ENCODE results near the gene GPD1L.

Gene GPD1L

DNA sequence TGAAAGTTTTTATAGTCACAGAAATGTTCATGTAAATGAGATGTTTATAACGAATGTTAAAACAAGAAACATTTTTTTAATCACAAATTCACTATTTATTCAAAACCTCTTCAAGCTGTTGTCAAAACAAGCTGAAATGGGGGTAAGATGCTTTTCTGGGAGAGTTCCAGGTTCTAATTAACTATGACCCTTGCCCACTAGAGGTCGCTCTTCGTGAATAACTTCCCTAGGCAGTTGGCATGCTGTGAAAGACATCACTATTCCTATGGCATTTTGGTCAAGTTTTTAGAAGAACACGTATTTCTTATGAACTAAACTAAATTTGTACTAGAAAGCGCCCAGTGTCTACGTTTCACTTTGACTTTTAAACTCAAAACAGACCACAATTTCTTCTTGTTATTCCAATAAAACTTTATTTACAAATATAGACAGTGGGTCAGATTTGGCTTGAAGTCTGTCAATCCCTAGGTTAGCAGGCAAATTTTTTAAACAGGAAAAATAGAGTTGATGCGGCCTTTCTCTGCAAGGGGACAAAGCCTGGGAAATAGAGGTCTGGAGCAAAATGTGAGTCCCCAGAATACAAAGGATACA is 69.3 kb downstream of the GPD1L start:
- ATAC-seq, result peak; percentile 26; the same call in 1 of the 3 replicates
- no peak for TF ChIP-seq SNAI2 (CRISPR knock-in tag; IDR thresholded peaks at IDR 0.05)
- TF ChIP-seq, protein P1, sequence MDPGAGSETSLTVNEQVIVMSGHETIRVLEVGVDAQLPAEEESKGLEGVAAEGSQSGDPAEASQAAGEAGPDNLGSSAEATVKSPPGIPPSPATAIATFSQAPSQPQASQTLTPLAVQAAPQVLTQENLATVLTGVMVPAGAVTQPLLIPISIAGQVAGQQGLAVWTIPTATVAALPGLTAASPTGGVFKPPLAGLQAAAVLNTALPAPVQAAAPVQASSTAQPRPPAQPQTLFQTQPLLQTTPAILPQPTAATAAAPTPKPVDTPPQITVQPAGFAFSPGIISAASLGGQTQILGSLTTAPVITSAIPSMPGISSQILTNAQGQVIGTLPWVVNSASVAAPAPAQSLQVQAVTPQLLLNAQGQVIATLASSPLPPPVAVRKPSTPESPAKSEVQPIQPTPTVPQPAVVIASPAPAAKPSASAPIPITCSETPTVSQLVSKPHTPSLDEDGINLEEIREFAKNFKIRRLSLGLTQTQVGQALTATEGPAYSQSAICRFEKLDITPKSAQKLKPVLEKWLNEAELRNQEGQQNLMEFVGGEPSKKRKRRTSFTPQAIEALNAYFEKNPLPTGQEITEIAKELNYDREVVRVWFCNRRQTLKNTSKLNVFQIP (CRISPR knock-in tag; IDR thresholded peaks at IDR 0.05; ENCODE audit: borderline replicate concordance, low read depth), result no peak
- no peak for TF ChIP-seq ZNF565 (CRISPR knock-in tag; conservative IDR thresholded peaks at IDR 0.05; ENCODE audit: low read depth)
- TF ChIP-seq OSR1 (CRISPR knock-in tag; IDR thresholded peaks at IDR 0.05), result no peak
- no peak for TF ChIP-seq ARNTL (CRISPR knock-in tag; IDR thresholded peaks at IDR 0.05; ENCODE audit: borderline replicate concordance, low read depth)
- no peak for TF ChIP-seq PATZ1 (CRISPR knock-in tag; IDR thresholded peaks at IDR 0.05; ENCODE audit: borderline replicate concordance)
- TF ChIP-seq ZNF8 (CRISPR knock-in tag; IDR thresholded peaks at IDR 0.05), result no peak
- no peak for TF ChIP-seq ZC3H10 (CRISPR knock-in tag; IDR thresholded peaks at IDR 0.05)
- TF ChIP-seq ESRRG (CRISPR knock-in tag; IDR thresholded peaks at IDR 0.05), result no peak
- no peak for TF ChIP-seq TCF4 (CRISPR knock-in tag; IDR thresholded peaks at IDR 0.05; ENCODE audit: borderline replicate concordance)
- no peak for TF ChIP-seq CSDC2 (CRISPR knock-in tag; IDR thresholded peaks at IDR 0.05)
- TF ChIP-seq GLIS3 (CRISPR knock-in tag; IDR thresholded peaks at IDR 0.05), result no peak
- no peak for TF ChIP-seq TOX (CRISPR knock-in tag; IDR thresholded peaks at IDR 0.05; ENCODE audit: borderline replicate concordance)
- TF ChIP-seq ISL1 (CRISPR knock-in tag; IDR thresholded peaks at IDR 0.05), result no peak
- TF ChIP-seq, protein P2, sequence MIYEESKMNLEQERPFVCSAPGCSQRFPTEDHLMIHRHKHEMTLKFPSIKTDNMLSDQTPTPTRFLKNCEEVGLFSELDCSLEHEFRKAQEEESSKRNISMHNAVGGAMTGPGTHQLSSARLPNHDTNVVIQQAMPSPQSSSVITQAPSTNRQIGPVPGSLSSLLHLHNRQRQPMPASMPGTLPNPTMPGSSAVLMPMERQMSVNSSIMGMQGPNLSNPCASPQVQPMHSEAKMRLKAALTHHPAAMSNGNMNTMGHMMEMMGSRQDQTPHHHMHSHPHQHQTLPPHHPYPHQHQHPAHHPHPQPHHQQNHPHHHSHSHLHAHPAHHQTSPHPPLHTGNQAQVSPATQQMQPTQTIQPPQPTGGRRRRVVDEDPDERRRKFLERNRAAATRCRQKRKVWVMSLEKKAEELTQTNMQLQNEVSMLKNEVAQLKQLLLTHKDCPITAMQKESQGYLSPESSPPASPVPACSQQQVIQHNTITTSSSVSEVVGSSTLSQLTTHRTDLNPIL (CRISPR knock-in tag; IDR thresholded peaks at IDR 0.05; ENCODE audit: low read depth), result no peak
- TF ChIP-seq ZFP3 (CRISPR knock-in tag; IDR thresholded peaks at IDR 0.05), result no peak

DNA sequence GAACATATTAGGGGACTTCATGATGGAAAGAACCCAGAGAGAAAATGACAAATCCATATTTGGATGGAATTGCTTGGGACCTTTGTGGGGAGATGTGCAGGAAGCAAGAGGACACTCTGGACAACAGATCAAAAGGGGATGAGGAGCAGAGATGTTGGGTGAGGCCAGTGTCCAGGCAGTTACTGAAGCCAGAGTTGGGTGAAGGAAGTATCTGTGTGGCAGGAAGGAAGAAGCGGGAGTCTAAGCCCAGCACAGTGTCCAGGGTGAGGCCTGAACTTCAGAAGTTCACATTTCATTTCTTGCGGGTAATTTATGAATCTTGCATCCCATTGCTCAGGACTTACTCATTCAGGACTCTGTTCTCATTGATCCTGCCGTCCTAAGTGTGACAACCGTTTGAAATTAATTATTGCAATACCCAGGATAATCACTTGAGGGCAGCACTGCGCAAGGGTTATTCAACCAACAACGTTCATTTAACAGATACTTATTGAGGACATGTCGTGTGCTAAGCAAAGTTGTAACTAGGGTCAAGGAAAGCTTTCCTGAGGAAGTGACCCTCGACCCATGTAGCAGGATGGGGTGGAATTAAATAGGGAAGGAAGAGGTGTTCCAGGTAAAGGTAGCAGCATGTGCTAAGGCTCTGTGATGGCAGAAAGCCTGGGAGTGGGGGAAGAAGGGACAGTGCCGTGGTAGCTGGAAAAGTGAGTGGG is 70.7 kb downstream of the GPD1L start:
- ATAC-seq, result peak; percentile 57
- TF ChIP-seq GLIS3 (CRISPR knock-in tag; IDR thresholded peaks at IDR 0.05), result no peak

DNA sequence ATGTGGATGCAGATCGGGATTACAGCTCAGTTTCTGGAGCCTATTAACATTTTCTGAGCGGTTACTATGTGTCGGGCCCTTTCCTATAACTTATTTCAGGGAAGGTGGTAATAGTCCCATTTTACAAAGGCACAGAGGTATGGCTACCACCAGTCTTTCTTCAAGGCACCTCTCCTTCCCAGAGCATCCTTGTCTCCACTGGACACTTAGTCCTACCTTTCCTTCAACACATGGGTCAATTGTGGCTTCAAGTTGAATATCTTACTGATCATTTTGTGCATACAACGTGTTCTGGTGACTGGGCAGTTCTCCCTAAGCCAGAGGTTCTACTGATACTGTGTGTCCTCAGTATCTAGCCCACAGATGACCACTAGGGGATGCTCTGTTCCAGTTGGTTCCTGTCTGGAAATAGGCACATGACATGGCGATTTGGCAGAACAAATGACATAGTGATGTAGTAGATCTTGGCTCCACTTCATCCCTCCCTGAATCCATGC is 71.3 kb downstream of the GPD1L start:
- ATAC-seq, result peak; percentile 93
- no peak for TF ChIP-seq ISL1 (CRISPR knock-in tag; IDR thresholded peaks at IDR 0.05)
- TF ChIP-seq ZC3H10 (CRISPR knock-in tag; IDR thresholded peaks at IDR 0.05), result no peak
- no peak for TF ChIP-seq ZFP3 (CRISPR knock-in tag; IDR thresholded peaks at IDR 0.05)

DNA sequence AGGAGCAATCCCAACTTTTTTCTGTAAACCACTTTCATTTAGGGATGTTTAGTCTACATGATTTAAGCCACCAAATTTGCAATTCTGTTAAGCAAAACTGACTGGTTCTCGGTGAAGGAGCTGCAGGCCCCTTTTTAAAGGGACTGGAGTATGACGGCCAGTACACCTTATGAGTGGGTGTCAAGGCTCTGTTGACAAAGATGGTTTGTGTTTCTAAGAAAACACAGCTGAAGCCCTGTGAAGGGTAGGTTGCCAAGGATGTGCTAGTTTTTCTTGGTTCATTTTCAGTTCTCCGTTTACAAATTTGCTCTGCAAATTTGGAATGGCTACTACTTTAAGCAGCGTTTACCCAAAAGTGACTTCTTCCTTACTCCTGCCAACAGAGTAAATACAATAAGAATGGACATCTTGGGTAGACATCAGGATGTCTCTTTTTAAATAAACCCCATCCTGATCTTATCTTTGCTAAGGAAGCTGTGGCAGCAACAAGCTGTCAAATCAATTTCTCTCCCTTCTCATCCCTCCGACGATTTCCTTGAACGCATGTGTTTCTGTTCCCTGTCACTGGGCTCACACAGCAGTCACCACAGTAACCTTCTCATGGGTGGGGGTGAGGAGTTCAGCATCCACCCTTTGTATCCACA is 73.8 kb downstream of the GPD1L start:
- no peak for TF ChIP-seq TSHZ2 (CRISPR knock-in tag; IDR thresholded peaks at IDR 0.05)
- no peak for TF ChIP-seq TOX (CRISPR knock-in tag; IDR thresholded peaks at IDR 0.05; ENCODE audit: borderline replicate concordance)
- no peak for TF ChIP-seq ZNF70 (CRISPR knock-in tag; IDR thresholded peaks at IDR 0.05)
- TF ChIP-seq ISL1 (CRISPR knock-in tag; IDR thresholded peaks at IDR 0.05), result no peak
- no peak for TF ChIP-seq OSR1 (CRISPR knock-in tag; IDR thresholded peaks at IDR 0.05)
- no peak for TF ChIP-seq PATZ1 (CRISPR knock-in tag; IDR thresholded peaks at IDR 0.05; ENCODE audit: borderline replicate concordance)
- TF ChIP-seq ARNTL (CRISPR knock-in tag; IDR thresholded peaks at IDR 0.05; ENCODE audit: borderline replicate concordance, low read depth), result no peak
- TF ChIP-seq, protein P1 (CRISPR knock-in tag; IDR thresholded peaks at IDR 0.05; ENCODE audit: borderline replicate concordance, low read depth), result no peak
- TF ChIP-seq TCF4 (CRISPR knock-in tag; IDR thresholded peaks at IDR 0.05; ENCODE audit: borderline replicate concordance), result no peak
- no peak for TF ChIP-seq GLIS3 (CRISPR knock-in tag; IDR thresholded peaks at IDR 0.05)
- TF ChIP-seq ESRRG (CRISPR knock-in tag; IDR thresholded peaks at IDR 0.05), result no peak
- TF ChIP-seq BACH2 (CRISPR knock-in tag; IDR thresholded peaks at IDR 0.05; ENCODE audit: borderline replicate concordance), result no peak
- ATAC-seq, result peak; percentile 26; the same call in 2 of the 3 replicates

Data from SK-N-SH treated with all-trans-retinoic acid at 6 μM for 48 hours (cell line).